MCF 10A (cell line): ENCODE data around the gene IRF2BP1. TPM values are rescaled to one million over a fixed set of nuclear protein-coding genes. Genes with fewer than 3 reads are reported as not detected.

Source experiments
- BruUV-seq: library from RNA; stranded (reverse); fragments of 400-500 nt; replicated peaks from 2 replicates; lab custom pipeline; 2021; lab: Mats Ljungman, UMichigan
- CTCF ChIA-PET: fragments of 300-600 bp; sonication (Branson Sonifier 250); formaldehyde crosslinking; extraction: SDS; loops from one replicate; lab custom pipeline; 2021; ENCODE audit warnings: antibody characterized with exemption, inconsistent platforms; lab: Yijun Ruan, JAX
- POLR2A ChIA-PET: fragments of 300-600, 350-650 bp; sonication (Branson Sonifier 250); formaldehyde crosslinking; extraction: SDS; loops from one replicate; lab custom pipeline; 2020; ENCODE audit warnings: antibody characterized with exemption, inconsistent platforms; lab: Yijun Ruan, JAX
- DNase-seq: peaks from one replicate; pipeline ENCODE4 v3.0.0-alpha.2; 2018; ENCODE audit not compliant: unreplicated experiment
- H3K27ac Mint-ChIP-seq: one replicate; pipeline ENCODE4 v1.8.0; 2022; ENCODE audit warnings: mild to moderate bottlenecking, low read depth, mixed read lengths; ENCODE audit not compliant: unreplicated experiment
- H3K27me3 Mint-ChIP-seq: one replicate; pipeline ENCODE4 v1.8.0; 2022; ENCODE audit warnings: mixed read lengths; ENCODE audit not compliant: insufficient read depth, unreplicated experiment
- H3K36me3 Mint-ChIP-seq: one replicate; pipeline ENCODE4 v1.8.0; 2022; ENCODE audit warnings: mild to moderate bottlenecking, moderate library complexity, mixed read lengths; ENCODE audit not compliant: insufficient read depth, unreplicated experiment
- H3K4me1 Mint-ChIP-seq: one replicate; pipeline ENCODE4 v1.8.0; 2022; ENCODE audit warnings: mixed read lengths; ENCODE audit not compliant: insufficient read depth, unreplicated experiment
- H3K4me3 Mint-ChIP-seq: one replicate; pipeline ENCODE4 v1.8.0; 2022; ENCODE audit warnings: mild to moderate bottlenecking, moderate library complexity, mixed read lengths; ENCODE audit not compliant: unreplicated experiment
- H3K9me3 Mint-ChIP-seq: one replicate; pipeline ENCODE4 v1.8.0; 2022; ENCODE audit warnings: mixed read lengths; ENCODE audit not compliant: unreplicated experiment
- intact Hi-C: fragments of 100-400 bp; cut with micrococcal nuclease; formaldehyde crosslinking; loops from 2 replicates; pipeline ENCODE4 v1.14.1; 2022
- total RNA-seq: library from RNA; stranded (reverse); gene quantifications from 2 replicates; pipeline ENCODE4 v1.2.3, GENCODE V29; 2022
- TF ChIP-seq, protein P1 (sequence below): fragments of 200-600 bp; IDR thresholded peaks from one replicate; pipeline ENCODE4 v1.8.0; 2022; ENCODE audit warnings: antibody characterized with exemption, mild to moderate bottlenecking; ENCODE audit not compliant: unreplicated experiment

Gene IRF2BP1
- total RNA-seq, 1 experiment from 2014 or later, result 18.1 TPM

DNA sequence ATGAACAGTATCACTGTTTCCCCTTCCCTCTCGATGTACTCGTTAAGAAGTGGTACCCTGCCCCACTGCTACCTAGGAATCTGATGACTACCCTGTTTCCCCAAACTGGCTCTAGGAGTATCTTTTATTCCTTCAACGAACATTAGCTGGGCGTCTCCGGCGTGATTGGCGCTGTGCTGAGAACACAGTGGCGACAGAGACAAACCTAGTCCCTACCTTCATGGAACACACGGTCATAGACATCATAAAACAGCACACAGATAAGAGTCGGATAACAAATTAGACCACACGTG, 23.7 kb downstream of the IRF2BP1 start:
- Mint-ChIP-seq H3K27ac (peak overlapping the region; percentile 86), H3K9me3 (no peaks in the 10 kb centered on the region), H3K4me1 (peaks cover 10% of the 10 kb centered on the region), H3K36me3 (peaks cover 39% of the 10 kb centered on the region), H3K4me3 (peak overlapping the region; percentile 90), H3K27me3 (peaks cover 45% of the 10 kb centered on the region)
- CTCF ChIA-PET, result interaction anchor here (0.7 kb wide), 1 partner anchor 131 kb away, joined by 3 read pairs; no protein-coding TSS in a partner anchor
- POLR2A ChIA-PET, result interaction anchor here (0.7 to 2.1 kb wide), 7 partner anchors 11 to 352 kb away, joined by 3 to 34 read pairs (median 4); partner anchors contain the start of genes CCDC61 and IRF2BP1
- TF ChIP-seq, protein P1, sequence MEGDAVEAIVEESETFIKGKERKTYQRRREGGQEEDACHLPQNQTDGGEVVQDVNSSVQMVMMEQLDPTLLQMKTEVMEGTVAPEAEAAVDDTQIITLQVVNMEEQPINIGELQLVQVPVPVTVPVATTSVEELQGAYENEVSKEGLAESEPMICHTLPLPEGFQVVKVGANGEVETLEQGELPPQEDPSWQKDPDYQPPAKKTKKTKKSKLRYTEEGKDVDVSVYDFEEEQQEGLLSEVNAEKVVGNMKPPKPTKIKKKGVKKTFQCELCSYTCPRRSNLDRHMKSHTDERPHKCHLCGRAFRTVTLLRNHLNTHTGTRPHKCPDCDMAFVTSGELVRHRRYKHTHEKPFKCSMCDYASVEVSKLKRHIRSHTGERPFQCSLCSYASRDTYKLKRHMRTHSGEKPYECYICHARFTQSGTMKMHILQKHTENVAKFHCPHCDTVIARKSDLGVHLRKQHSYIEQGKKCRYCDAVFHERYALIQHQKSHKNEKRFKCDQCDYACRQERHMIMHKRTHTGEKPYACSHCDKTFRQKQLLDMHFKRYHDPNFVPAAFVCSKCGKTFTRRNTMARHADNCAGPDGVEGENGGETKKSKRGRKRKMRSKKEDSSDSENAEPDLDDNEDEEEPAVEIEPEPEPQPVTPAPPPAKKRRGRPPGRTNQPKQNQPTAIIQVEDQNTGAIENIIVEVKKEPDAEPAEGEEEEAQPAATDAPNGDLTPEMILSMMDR, result no peak
- DNase-seq, result no peak
- no TSS peak for BruUV-seq
- intact Hi-C loops, result no loop called here

DNA sequence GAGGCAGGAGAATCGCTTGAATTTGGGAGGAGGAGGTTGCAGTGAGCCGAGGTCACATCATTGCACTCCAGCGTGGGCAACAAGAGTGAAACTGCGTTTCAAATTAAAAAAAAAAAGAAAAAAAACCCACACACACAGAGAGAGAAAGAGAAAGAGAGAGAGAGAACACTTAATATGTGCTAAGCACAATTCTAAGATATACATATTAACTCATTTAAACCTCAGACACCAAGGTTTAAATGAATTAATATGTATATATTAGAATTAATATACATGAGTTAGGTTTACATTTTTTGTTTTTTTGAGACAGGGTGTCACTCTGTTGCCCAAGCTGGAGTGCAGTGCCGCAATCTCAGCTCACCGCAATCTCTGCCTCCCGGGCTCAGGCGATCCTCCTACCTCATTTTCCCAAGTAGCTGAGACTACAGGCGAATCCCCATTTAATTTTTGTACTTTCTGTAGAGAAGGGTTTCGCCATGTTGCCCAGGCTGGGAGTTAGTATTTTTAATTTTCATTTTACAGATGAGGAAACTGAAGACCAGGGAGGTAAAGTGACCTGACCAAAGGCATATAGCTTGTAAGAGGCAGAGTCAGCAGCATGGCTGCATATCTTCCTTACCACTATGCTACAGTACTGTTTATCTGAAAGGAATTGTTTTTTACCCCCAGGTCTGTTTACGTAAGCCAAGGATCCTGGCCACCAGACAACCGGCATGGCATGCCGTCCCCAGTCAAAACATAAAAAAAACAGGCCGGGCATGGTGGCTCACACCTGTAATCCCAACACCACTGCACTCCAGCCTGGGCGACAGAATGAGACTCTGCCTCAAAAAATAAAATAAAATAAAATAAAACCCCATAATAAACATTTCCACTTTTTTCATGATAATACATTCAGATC, 25.3 kb downstream of the IRF2BP1 start:
- Mint-ChIP-seq H3K9me3 (no peaks in the 10 kb centered on the region), H3K27ac (peak overlapping the region; percentile 39), H3K36me3 (peaks cover 55% of the 10 kb centered on the region), H3K4me3 (peak overlapping the region; percentile 90), H3K27me3 (peaks cover 29% of the 10 kb centered on the region), H3K4me1 (peaks cover 10% of the 10 kb centered on the region)
- BruUV-seq, result no TSS peak
- CTCF ChIA-PET, result interaction anchor here (0.6 to 1.0 kb wide), 4 partner anchors 44 to 486 kb away, joined by 3 read pairs; partner anchors contain the start of gene PPP5C
- TF ChIP-seq, protein P1, result no peak
- no peak for DNase-seq
- intact Hi-C loops, result no loop called here
- POLR2A ChIA-PET, result interaction anchor here (0.6 to 1.2 kb wide), 3 partner anchors 12 to 133 kb away, joined by 3 to 4 read pairs (median 3); partner anchors contain the start of gene DMPK

DNA sequence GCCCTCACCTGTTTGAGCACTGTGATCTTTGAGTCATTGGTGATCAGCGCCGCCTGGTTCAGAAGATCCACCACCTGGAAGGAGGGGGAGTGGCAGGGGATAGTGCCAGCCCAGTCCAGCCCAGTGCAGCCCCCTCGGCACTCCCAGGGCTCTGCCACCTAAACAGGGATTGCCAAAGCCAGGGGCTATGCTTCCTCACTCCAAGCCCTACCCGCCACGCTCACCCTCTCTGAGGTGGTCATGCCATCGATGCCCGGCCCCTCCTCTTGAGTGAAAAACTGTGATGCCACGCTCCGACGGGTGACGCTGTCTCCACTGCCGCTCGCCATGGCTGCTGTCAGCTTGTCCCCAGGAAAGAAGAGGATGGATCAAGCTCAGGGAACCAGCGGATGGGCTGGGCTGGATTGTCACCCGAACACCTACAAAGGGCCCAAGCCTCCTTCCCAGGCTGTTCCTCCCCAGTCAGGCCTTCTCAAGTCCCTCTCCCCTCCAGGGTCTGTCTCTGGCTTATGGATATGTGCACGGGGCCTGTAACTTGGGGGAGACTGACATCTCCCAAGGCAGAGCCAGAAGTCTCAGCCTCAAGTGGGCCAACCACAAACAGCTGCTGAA, 31.7 kb downstream of the IRF2BP1 start:
- no peak for DNase-seq
- TF ChIP-seq, protein P1, result no peak
- H3K4me1 Mint-ChIP-seq, result peaks cover 5% of the 10 kb centered on the region
- H3K9me3 Mint-ChIP-seq, result no peaks in the 10 kb centered on the region
- H3K4me3 Mint-ChIP-seq, result no peak overlapping the region
- ChIA-PET POLR2A (no interaction called here), CTCF (interaction anchor here (0.6 to 1.0 kb wide), 2 partner anchors 29 to 1003 kb away, joined by 3 to 6 read pairs; no protein-coding TSS in a partner anchor)
- peaks cover 84% of the 10 kb centered on the region for H3K36me3 Mint-ChIP-seq
- no TSS peak for BruUV-seq
- no peak overlapping the region for H3K27ac Mint-ChIP-seq
- intact Hi-C loops, result no loop called here
- H3K27me3 Mint-ChIP-seq, result no peaks in the 10 kb centered on the region

DNA sequence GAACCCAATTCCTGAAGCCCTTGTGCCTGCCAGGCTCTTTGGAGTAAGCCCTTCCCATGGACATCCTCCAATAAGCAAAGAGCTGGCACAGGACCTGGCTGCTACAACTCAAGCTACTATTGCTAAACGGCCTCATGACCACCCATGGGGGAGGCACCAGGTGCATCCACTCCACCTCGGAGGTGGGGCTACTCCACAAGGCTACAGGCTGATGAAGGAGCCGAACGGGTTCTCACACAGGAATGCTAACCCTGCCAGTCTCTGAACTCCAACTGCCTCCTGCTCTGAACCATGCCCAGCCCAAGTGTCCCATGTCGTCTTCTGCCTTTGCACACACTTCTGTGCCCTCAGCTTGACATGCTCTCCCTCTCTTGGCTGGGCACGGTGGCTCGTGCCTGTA, 33.0 kb downstream of the IRF2BP1 start:
- Mint-ChIP-seq H3K27me3 (no peaks in the 10 kb centered on the region), H3K4me1 (peaks cover under 1% of the 10 kb centered on the region), H3K9me3 (no peaks in the 10 kb centered on the region), H3K36me3 (peaks cover 88% of the 10 kb centered on the region), H3K27ac (no peak overlapping the region), H3K4me3 (no peak overlapping the region)
- POLR2A ChIA-PET, result interaction anchor here (1.0 kb wide), 1 partner anchor 9 kb away, joined by 4 read pairs; no protein-coding TSS in a partner anchor
- intact Hi-C loops, result no loop called here
- BruUV-seq, result no TSS peak
- CTCF ChIA-PET, result no interaction called here
- TF ChIP-seq, protein P1, result no peak
- DNase-seq, result peak; percentile 26
